OCI-LY1 (cell line): ENCODE results near the gene XYLT1.

Experiments used
- H2AFZ ChIP-seq: fragments of 200-600 bp; sonication (generic), shearing (Covaris generic); 2 replicates; pipeline ENCODE4 v1.6.0; 2014; ENCODE audit warnings: antibody characterized with exemption, mild to moderate bottlenecking, low read length
- H3F3A ChIP-seq: fragments of 200-600 bp; sonication (generic), shearing (Covaris generic); 2 replicates; pipeline ENCODE4 v1.6.0; 2014; ENCODE audit warnings: mild to moderate bottlenecking, antibody characterized with exemption, low read length, moderate library complexity; ENCODE audit not compliant: insufficient read depth
- H3K27ac ChIP-seq: fragments of 200-600 bp; sonication (generic); 2 replicates; pipeline ENCODE4 v1.5.1; 2014; ENCODE audit warnings: low read length, mixed run types, mild to moderate bottlenecking, low read depth; ENCODE audit not compliant: poor library complexity, severe bottlenecking
- H3K27me3 ChIP-seq: fragments of 200-600 bp; sonication (generic); 2 replicates; pipeline ENCODE4 v1.6.0; 2014; ENCODE audit warnings: antibody characterized with exemption, mild to moderate bottlenecking, low read length, moderate library complexity; ENCODE audit not compliant: insufficient read depth
- H3K36me3 ChIP-seq: fragments of 200-600 bp; sonication (generic); 2 replicates; pipeline ENCODE4 v1.6.1; 2014; ENCODE audit warnings: mild to moderate bottlenecking, antibody characterized with exemption, low read length, moderate library complexity, mixed read lengths; ENCODE audit not compliant: insufficient read depth
- H3K4me1 ChIP-seq: fragments of 200-600 bp; sonication (generic); 2 replicates; pipeline ENCODE4 v1.5.1; 2014; ENCODE audit warnings: mild to moderate bottlenecking, low read length, moderate library complexity; ENCODE audit not compliant: insufficient read depth, severe bottlenecking
- H3K4me2 ChIP-seq: fragments of 200-600 bp; sonication (generic), shearing (Covaris generic); 2 replicates; pipeline ENCODE4 v1.6.1; 2014; ENCODE audit warnings: low read length
- H3K4me3 ChIP-seq: fragments of 200-600 bp; sonication (generic); 2 replicates; pipeline ENCODE4 v1.5.1; 2014; ENCODE audit warnings: low read length, low read depth, mild to moderate bottlenecking, mixed read lengths; ENCODE audit not compliant: poor library complexity, severe bottlenecking
- H3K79me2 ChIP-seq: fragments of 200-600 bp; shearing (Covaris generic); 2 replicates; pipeline ENCODE4 v1.6.1; 2016; ENCODE audit warnings: mixed run types, low read length, mixed read lengths; ENCODE audit not compliant: insufficient read depth
- H3K9ac ChIP-seq: fragments of 200-600 bp; sonication (generic), shearing (Covaris generic); 2 replicates; pipeline ENCODE4 v1.6.1; 2014; ENCODE audit warnings: mild to moderate bottlenecking, low read length, mixed read lengths
- H3K9me2 ChIP-seq: fragments of 200-600 bp; sonication (generic), shearing (Covaris generic); 2 replicates; pipeline ENCODE4 v1.6.1; 2014; ENCODE audit warnings: low read depth, mild to moderate bottlenecking, low read length, mixed read lengths
- H3K9me3 ChIP-seq: fragments of 200-600 bp; shearing (Covaris generic); 2 replicates; pipeline ENCODE4 v1.6.1; 2014; ENCODE audit warnings: low read length, mixed read lengths
- H4K20me1 ChIP-seq: fragments of 200-600 bp; sonication (generic), shearing (Covaris generic); 2 replicates; pipeline ENCODE4 v1.6.0; 2016; ENCODE audit warnings: mild to moderate bottlenecking, low read length; ENCODE audit not compliant: insufficient read depth
- EZH2 ChIP-seq: fragments of 200-600 bp; sonication (generic), shearing (Covaris generic); IDR thresholded peaks from 2 replicates; pipeline ENCODE4 v1.8.0; 2017; ENCODE audit warnings: borderline replicate concordance, mixed run types, mild to moderate bottlenecking, antibody characterized with exemption, low read length, moderate library complexity, mixed read lengths
- TF ChIP-seq, protein P1 (sequence below): fragments of 200-600 bp; sonication (generic), shearing (Covaris generic); IDR thresholded peaks from 2 replicates; pipeline ENCODE4 v1.5.1; 2017; ENCODE audit warnings: mild to moderate bottlenecking, antibody characterized with exemption, low read length, moderate library complexity, mixed read lengths

XYLT1 gene

DNA sequence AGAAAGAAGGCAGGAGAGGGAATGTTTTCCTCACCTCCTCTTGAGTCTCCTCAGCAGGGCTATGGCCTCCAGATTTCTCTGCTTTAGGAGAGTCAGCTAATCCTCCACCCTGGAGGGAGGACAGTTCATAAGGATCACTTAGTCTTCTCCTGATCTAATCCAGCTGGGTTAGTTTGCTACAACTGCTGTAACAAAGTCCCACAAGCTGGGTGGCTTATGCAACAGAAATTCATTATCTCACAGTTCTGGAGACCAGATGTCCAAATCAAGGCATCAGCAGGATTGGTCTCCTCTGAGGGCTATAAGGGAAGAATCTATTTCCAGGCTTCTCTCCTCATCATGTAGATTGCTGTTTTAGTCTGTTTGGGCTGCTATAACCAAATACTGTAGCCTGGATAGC lies 40.6 kb upstream of the XYLT1 start:
- Histone ChIP-seq H2AFZ (no peak overlapping the region), H3F3A (no peaks in the 10 kb centered on the region), H3K9me3 (no peaks in the 10 kb centered on the region), H3K36me3 (no peaks in the 10 kb centered on the region), H3K9me2 (no peaks in the 10 kb centered on the region), H3K9ac (no peak overlapping the region), H3K4me2 (no peak overlapping the region), H3K27ac (no peak overlapping the region), H3K27me3 (no peaks in the 10 kb centered on the region), H3K4me3 (no peak overlapping the region), H3K79me2 (no peaks in the 10 kb centered on the region), H3K4me1 (no peaks in the 10 kb centered on the region), H4K20me1 (no peaks in the 10 kb centered on the region)
- TF ChIP-seq, protein P1, sequence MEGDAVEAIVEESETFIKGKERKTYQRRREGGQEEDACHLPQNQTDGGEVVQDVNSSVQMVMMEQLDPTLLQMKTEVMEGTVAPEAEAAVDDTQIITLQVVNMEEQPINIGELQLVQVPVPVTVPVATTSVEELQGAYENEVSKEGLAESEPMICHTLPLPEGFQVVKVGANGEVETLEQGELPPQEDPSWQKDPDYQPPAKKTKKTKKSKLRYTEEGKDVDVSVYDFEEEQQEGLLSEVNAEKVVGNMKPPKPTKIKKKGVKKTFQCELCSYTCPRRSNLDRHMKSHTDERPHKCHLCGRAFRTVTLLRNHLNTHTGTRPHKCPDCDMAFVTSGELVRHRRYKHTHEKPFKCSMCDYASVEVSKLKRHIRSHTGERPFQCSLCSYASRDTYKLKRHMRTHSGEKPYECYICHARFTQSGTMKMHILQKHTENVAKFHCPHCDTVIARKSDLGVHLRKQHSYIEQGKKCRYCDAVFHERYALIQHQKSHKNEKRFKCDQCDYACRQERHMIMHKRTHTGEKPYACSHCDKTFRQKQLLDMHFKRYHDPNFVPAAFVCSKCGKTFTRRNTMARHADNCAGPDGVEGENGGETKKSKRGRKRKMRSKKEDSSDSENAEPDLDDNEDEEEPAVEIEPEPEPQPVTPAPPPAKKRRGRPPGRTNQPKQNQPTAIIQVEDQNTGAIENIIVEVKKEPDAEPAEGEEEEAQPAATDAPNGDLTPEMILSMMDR = no peak
- no peak for TF ChIP-seq EZH2

DNA sequence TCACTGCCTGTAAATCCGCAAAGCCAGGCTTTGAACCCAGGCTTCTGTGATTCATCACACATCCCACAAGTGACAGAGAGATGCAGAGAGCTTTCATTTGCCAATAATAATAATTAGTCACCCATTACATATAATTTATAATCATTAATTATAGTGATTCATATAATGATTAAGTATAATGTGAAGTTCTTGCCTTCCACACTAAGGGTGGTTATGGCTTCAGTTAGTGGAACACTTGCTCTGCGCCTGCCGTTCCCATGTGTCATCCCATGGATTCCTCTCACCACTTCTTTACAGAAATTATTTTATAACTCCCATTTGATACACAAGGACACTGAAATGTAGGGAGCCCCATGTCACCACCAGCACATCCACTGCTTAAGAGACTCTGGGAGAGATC lies 39.8 kb upstream of the XYLT1 start:
- Histone ChIP-seq H3K4me2 (no peak overlapping the region), H3K4me3 (no peak overlapping the region), H3K36me3 (no peaks in the 10 kb centered on the region), H4K20me1 (no peaks in the 10 kb centered on the region), H3K79me2 (no peaks in the 10 kb centered on the region), H3K27me3 (no peaks in the 10 kb centered on the region), H3K27ac (no peak overlapping the region), H3F3A (no peaks in the 10 kb centered on the region), H3K4me1 (no peaks in the 10 kb centered on the region), H2AFZ (no peak overlapping the region), H3K9me3 (no peaks in the 10 kb centered on the region), H3K9me2 (no peaks in the 10 kb centered on the region), H3K9ac (no peak overlapping the region)
- TF ChIP-seq, protein P1 = no peak
- no peak for TF ChIP-seq EZH2

DNA sequence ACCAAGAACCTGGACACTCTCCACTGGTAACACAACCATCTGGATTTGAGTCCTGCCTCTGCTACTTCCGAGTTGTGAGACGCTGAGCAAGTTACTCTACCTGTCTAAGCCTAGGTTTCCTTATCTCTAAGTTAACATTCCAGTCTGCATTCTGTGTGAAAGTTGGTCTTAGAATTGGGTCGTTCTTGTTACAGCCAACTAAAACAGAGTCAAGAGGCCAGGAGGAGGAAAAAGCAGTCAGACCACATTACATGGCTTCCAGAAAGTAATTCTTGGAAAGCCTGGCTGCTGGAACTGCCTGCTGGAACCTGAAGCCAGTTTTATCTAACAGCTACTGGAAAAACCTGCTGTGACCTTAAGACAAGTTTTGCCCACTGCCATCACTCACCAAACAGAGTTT lies 38.4 kb upstream of the XYLT1 start:
- H4K20me1 ChIP-seq = no peaks in the 10 kb centered on the region
- no peaks in the 10 kb centered on the region for H3K79me2 ChIP-seq
- no peaks in the 10 kb centered on the region for H3F3A ChIP-seq
- no peak overlapping the region for H2AFZ ChIP-seq
- no peak overlapping the region for H3K27ac ChIP-seq
- no peak overlapping the region for H3K9ac ChIP-seq
- no peak overlapping the region for H3K4me3 ChIP-seq
- no peaks in the 10 kb centered on the region for H3K4me1 ChIP-seq
- no peak overlapping the region for H3K4me2 ChIP-seq
- H3K27me3 ChIP-seq = no peaks in the 10 kb centered on the region
- no peaks in the 10 kb centered on the region for H3K9me2 ChIP-seq
- no peaks in the 10 kb centered on the region for H3K36me3 ChIP-seq
- H3K9me3 ChIP-seq = no peaks in the 10 kb centered on the region
- TF ChIP-seq EZH2 = no peak
- TF ChIP-seq, protein P1 = no peak
